HepG2 (cell line): ENCODE measurements around the gene TARP.

Experiments used
- ATAC-seq: fragments of 200-7000 bp; cut with Tn5 transposase; 3 replicates; pipeline ENCODE4 v1.9.1; 2020; ENCODE audit warnings: mild to moderate bottlenecking, moderate library complexity
- BruUV-seq: library from RNA; stranded (reverse); fragments of 400-500 nt; replicated peaks from 2 replicates; lab custom pipeline; 2021; lab: Mats Ljungman, UMichigan
- CTCF ChIA-PET: fragments of 300-600 bp; formaldehyde crosslinking; extraction: SDS; loops from one replicate; lab custom pipeline; 2021; ENCODE audit warnings: low total read pairs, inconsistent platforms, low intra/inter-chr PET ratio; lab: Yijun Ruan, JAX
- POLR2A ChIA-PET: fragments of 350-600 bp; sonication (Branson Sonifier 250); formaldehyde crosslinking; loops from one replicate; lab custom pipeline; 2020; ENCODE audit warnings: antibody characterized with exemption, inconsistent platforms; lab: Yijun Ruan, JAX
- DNase-seq: peaks from one replicate; pipeline ENCODE4 v3.0.0-alpha.2; 2015; ENCODE audit warnings: low spot score
- FAIRE-seq: peaks from 3 replicates; lab custom pipeline; 2011; peaks lifted over from hg19 to GRCh38; lab: Jason Lieb, UNC
- H2AFZ ChIP-seq: one replicate; pipeline ENCODE4 v1.6.1; 2011; ENCODE audit warnings: low read length, inconsistent platforms
- H3K27ac ChIP-seq: fragments of 300-600 bp; 3 replicates; pipeline ENCODE4 v1.8.0; 2011; ENCODE audit warnings: mixed run types, mild to moderate bottlenecking, mixed read lengths, low read length, inconsistent platforms; ENCODE audit not compliant: insufficient read depth; ENCODE audit errors: extremely low read length
- H3K27me3 ChIP-seq, 2 experiments: fragments of 200-600 bp in 1 of 2; 2 replicates in 1 of 2; 3 replicates in 1 of 2; pipeline versions ENCODE4 v1.6.0 to v1.8.0; 2011; ENCODE audit warnings: low read length in 2 of 2, mild to moderate bottlenecking in 2 of 2, moderate library complexity in 2 of 2, inconsistent platforms in 1 of 2; ENCODE audit not compliant: insufficient read depth in 2 of 2, control insufficient read depth in 1 of 2
- H3K36me3 ChIP-seq, 2 experiments: fragments of 200-600 bp in 1 of 2; replicated peaks in 1 of 2; 2 replicates in 1 of 2; 3 replicates in 1 of 2; pipeline versions ENCODE4 v1.5.1 to v1.8.0; 2011; ENCODE audit warnings: low read length in 2 of 2, inconsistent platforms in 1 of 2; ENCODE audit not compliant: insufficient read depth in 2 of 2, control insufficient read depth in 1 of 2
- H3K4me1 ChIP-seq: 2 replicates; pipeline ENCODE4 v1.5.1; 2012; ENCODE audit warnings: low read length, inconsistent platforms; ENCODE audit not compliant: insufficient read depth
- H3K4me2 ChIP-seq: 2 replicates; pipeline ENCODE4 v1.6.0; 2011; ENCODE audit warnings: low read depth, low read length, inconsistent platforms
- H3K4me3 ChIP-seq, 3 experiments: fragments of 200-600 bp in 1 of 3; sonication (generic), shearing (Covaris generic) in 1 of 3; replicated peaks in 1 of 3; 2 replicates each; pipeline ENCODE4 v1.5.1; 2011 to 2016; ENCODE audit warnings: low read length in 3 of 3, inconsistent platforms in 2 of 3, low read depth in 2 of 3, mild to moderate bottlenecking in 2 of 3, control low read depth in 1 of 3, mixed read lengths in 1 of 3; ENCODE audit not compliant: insufficient read depth in 1 of 3
- H3K79me2 ChIP-seq: one replicate; pipeline ENCODE4 v1.6.1; 2011; ENCODE audit warnings: low read length, inconsistent platforms; ENCODE audit not compliant: insufficient read depth
- H3K9ac ChIP-seq: 2 replicates; pipeline ENCODE4 v1.6.0; 2011; ENCODE audit warnings: mild to moderate bottlenecking, low read depth, low read length, inconsistent platforms; ENCODE audit not compliant: insufficient read depth
- H3K9me3 ChIP-seq: 2 replicates; pipeline ENCODE4 v1.5.1; 2012; ENCODE audit warnings: mild to moderate bottlenecking, low read length
- H4K20me1 ChIP-seq: 2 replicates; pipeline ENCODE4 v1.6.0; 2011; ENCODE audit warnings: inconsistent platforms, mild to moderate bottlenecking, low read length, moderate library complexity; ENCODE audit not compliant: insufficient read depth
- AGO1 ChIP-seq: fragments of 200-400 bp; formaldehyde crosslinking; IDR thresholded peaks from 2 replicates; pipeline ENCODE4 v1.6.1; 2017; ENCODE audit warnings: mild to moderate bottlenecking, low read depth, low read length, moderate library complexity; ENCODE audit not compliant: poor library complexity, severe bottlenecking
- HIVEP1 ChIP-seq: sonication (generic); formaldehyde crosslinking; IDR thresholded peaks from 2 replicates; pipeline ENCODE4 v1.4.0; 2020; ENCODE audit warnings: mild to moderate bottlenecking, missing genetic modification reagents
- PCBP2 ChIP-seq: fragments of 200-400 bp; formaldehyde crosslinking; optimal IDR thresholded peaks from 2 replicates; pipeline ENCODE3; 2018; ENCODE audit warnings: low read length, low read depth; ENCODE audit not compliant: poor library complexity, severe bottlenecking
- POLR2A ChIP-seq, 2 experiments: IDR thresholded peaks; 2 replicates each; pipeline ENCODE4 v1.6.1; 2011; ENCODE audit warnings: low read depth in 2 of 2, low read length in 2 of 2, mild to moderate bottlenecking in 1 of 2, moderate library complexity in 1 of 2; ENCODE audit not compliant: insufficient read depth in 1 of 2
- ZNF772 ChIP-seq: sonication (generic); formaldehyde crosslinking; IDR thresholded peaks from 2 replicates; pipeline ENCODE4 v1.5.0; 2020; ENCODE audit warnings: mild to moderate bottlenecking, missing genetic modification reagents
- WGBS: methylation state at CpG from one replicate; pipeline ENCODE4 v1.1.6; 2017; ENCODE audit warnings: low lambda C conversion rate; 5-methylcytosine and 5-hydroxymethylcytosine counted together
- in situ Hi-C: cut with HindIII; loops from 2 replicates; pipeline ENCODE4 v1.10.0; 2017; ENCODE audit warnings: low pct_unique_long_range_greater_than_20kb; ENCODE audit not compliant: extremely low pct_ligation_motif_present
- intact Hi-C: fragments of 100-400 bp; cut with micrococcal nuclease; formaldehyde crosslinking; loops from one replicate; pipeline ENCODE4 v1.10.0; 2022; ENCODE audit not compliant: unreplicated experiment
- TF ChIP-seq, protein P1 (sequence below): sonication (generic); formaldehyde crosslinking; IDR thresholded peaks from 2 replicates; pipeline ENCODE4 v1.4.0; 2020; ENCODE audit warnings: missing genetic modification reagents; ENCODE audit errors: not compliant biosample characterization
- TF ChIP-seq, protein P2 (sequence below): sonication (generic); formaldehyde crosslinking; IDR thresholded peaks from 2 replicates; pipeline ENCODE4 v1.4.0; 2020; ENCODE audit warnings: missing genetic modification reagents, mild to moderate bottlenecking, borderline replicate concordance
- TF ChIP-seq, protein P3 (sequence below): sonication (generic); formaldehyde crosslinking; IDR thresholded peaks from 2 replicates; pipeline ENCODE4 v1.9.0; 2021; ENCODE audit warnings: mild to moderate bottlenecking, missing genetic modification reagents

Gene TARP

DNA sequence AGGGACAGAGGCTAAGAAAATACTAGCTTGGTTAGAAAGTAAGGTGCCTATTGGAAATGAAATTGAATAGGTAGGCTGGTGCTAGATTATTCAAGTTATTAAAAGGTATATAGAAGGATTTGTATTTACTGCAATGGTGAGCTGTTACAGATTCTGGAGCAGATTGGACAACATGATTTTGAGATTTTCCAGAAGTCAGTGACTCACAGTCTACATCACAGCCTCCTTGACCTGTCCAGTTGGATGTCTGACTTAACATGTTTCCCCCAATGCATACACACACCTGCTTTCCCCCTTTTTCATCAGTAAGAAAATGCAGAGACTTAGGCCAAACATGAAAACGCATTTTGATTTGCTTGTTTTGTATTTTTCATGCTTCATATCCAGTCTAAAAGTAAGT is 62.0 kb downstream of the TARP start:
- in situ Hi-C loops, result no loop called here

More for the DNA sequence above, 62.0 kb downstream of the TARP start:
- Histone ChIP-seq H3K4me3 (no peak overlapping the region), H4K20me1 (no peaks in the 10 kb centered on the region), H3K4me2 (no peak overlapping the region), H2AFZ (no peak overlapping the region), H3K9ac (no peak overlapping the region), H3K27me3 (no peaks in the 10 kb centered on the region), H3K79me2 (no peaks in the 10 kb centered on the region), H3K27ac (no peak overlapping the region), H3K4me1 (peaks cover 6% of the 10 kb centered on the region; the same call in 1 of the 2 replicates), H3K9me3 (no peaks in the 10 kb centered on the region), H3K36me3 (peaks cover 9 to 14% of the 10 kb centered on the region in 2 experiments; a peak in 4 of 5 replicates)
- 93% methylated on average over 1 of the region's 1 CpG for WGBS
- ChIA-PET CTCF (no interaction called here), POLR2A (no interaction called here)
- intact Hi-C loops, result no loop called here
- TF ChIP-seq POLR2A (IDR thresholded peaks at IDR 0.05; ENCODE audit: insufficient read depth in 1 of 2, low read depth in 2 of 2, low read length in 2 of 2) (no peak), AGO1 (no peak), HIVEP1 (CRISPR knock-in tag) (no peak), ZNF772 (no peak), PCBP2 (no peak)
- TF ChIP-seq, protein P1, sequence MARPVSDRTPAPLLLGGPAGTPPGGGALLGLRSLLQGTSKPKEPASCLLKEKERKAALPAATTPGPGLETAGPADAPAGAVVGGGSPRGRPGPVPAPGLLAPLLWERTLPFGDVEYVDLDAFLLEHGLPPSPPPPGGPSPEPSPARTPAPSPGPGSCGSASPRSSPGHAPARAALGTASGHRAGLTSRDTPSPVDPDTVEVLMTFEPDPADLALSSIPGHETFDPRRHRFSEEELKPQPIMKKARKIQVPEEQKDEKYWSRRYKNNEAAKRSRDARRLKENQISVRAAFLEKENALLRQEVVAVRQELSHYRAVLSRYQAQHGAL (CRISPR knock-in tag), result no peak
- TF ChIP-seq, protein P2, sequence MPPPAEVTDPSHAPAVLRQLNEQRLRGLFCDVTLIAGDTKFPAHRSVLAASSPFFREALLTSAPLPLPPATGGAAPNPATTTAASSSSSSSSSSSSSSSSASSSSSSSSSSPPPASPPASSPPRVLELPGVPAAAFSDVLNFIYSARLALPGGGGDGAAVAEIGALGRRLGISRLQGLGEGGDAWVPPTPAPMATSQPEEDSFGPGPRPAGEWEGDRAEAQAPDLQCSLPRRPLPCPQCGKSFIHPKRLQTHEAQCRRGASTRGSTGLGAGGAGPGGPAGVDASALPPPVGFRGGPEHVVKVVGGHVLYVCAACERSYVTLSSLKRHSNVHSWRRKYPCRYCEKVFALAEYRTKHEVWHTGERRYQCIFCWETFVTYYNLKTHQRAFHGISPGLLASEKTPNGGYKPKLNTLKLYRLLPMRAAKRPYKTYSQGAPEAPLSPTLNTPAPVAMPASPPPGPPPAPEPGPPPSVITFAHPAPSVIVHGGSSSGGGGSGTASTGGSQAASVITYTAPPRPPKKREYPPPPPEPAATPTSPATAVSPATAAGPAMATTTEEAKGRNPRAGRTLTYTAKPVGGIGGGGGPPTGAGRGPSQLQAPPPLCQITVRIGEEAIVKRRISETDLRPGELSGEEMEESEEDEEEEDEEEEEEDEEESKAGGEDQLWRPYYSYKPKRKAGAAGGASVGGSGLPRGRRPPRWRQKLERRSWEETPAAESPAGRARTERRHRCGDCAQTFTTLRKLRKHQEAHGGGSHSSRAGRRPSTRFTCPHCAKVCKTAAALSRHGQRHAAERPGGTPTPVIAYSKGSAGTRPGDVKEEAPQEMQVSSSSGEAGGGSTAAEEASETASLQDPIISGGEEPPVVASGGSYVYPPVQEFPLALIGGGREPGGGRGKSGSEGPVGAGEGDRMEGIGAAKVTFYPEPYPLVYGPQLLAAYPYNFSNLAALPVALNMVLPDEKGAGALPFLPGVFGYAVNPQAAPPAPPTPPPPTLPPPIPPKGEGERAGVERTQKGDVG (CRISPR knock-in tag), result no peak
- TF ChIP-seq, protein P3, sequence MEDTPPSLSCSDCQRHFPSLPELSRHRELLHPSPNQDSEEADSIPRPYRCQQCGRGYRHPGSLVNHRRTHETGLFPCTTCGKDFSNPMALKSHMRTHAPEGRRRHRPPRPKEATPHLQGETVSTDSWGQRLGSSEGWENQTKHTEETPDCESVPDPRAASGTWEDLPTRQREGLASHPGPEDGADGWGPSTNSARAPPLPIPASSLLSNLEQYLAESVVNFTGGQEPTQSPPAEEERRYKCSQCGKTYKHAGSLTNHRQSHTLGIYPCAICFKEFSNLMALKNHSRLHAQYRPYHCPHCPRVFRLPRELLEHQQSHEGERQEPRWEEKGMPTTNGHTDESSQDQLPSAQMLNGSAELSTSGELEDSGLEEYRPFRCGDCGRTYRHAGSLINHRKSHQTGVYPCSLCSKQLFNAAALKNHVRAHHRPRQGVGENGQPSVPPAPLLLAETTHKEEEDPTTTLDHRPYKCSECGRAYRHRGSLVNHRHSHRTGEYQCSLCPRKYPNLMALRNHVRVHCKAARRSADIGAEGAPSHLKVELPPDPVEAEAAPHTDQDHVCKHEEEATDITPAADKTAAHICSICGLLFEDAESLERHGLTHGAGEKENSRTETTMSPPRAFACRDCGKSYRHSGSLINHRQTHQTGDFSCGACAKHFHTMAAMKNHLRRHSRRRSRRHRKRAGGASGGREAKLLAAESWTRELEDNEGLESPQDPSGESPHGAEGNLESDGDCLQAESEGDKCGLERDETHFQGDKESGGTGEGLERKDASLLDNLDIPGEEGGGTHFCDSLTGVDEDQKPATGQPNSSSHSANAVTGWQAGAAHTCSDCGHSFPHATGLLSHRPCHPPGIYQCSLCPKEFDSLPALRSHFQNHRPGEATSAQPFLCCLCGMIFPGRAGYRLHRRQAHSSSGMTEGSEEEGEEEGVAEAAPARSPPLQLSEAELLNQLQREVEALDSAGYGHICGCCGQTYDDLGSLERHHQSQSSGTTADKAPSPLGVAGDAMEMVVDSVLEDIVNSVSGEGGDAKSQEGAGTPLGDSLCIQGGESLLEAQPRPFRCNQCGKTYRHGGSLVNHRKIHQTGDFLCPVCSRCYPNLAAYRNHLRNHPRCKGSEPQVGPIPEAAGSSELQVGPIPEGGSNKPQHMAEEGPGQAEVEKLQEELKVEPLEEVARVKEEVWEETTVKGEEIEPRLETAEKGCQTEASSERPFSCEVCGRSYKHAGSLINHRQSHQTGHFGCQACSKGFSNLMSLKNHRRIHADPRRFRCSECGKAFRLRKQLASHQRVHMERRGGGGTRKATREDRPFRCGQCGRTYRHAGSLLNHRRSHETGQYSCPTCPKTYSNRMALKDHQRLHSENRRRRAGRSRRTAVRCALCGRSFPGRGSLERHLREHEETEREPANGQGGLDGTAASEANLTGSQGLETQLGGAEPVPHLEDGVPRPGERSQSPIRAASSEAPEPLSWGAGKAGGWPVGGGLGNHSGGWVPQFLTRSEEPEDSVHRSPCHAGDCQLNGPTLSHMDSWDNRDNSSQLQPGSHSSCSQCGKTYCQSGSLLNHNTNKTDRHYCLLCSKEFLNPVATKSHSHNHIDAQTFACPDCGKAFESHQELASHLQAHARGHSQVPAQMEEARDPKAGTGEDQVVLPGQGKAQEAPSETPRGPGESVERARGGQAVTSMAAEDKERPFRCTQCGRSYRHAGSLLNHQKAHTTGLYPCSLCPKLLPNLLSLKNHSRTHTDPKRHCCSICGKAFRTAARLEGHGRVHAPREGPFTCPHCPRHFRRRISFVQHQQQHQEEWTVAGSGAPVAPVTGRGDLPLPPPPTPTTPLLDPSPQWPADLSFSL (CRISPR knock-in tag), result no peak
- ATAC-seq (no peak), FAIRE-seq (no peak), DNase-seq (no peak)
- BruUV-seq, result no TSS peak
